A549 (cell line): ENCODE results near the gene TRIM72.

Source experiments
- BHLHE40 ChIP-seq: IDR thresholded peaks from 2 replicates; pipeline ENCODE4 v1.6.1; 2012; ENCODE audit warnings: low read depth, low read length, inconsistent platforms
- EP300 ChIP-seq, 2 experiments: fragments of >200 bp; sonication (Bioruptor Twin); formaldehyde crosslinking; IDR thresholded peaks; 2 replicates in 1 of 2; 3 replicates in 1 of 2; pipeline ENCODE4 v1.6.1; 2016 to 2017
- HOXA7 ChIP-seq: fragments of 250-450 bp; sonication (Bioruptor Pico); IDR thresholded peaks from 2 replicates; pipeline ENCODE4 v1.5.0; 2020; ENCODE audit warnings: mild to moderate bottlenecking, moderate library complexity
- JUN ChIP-seq, 2 experiments: fragments of >200 bp; sonication (Bioruptor Twin); formaldehyde crosslinking; IDR thresholded peaks; 2 replicates in 1 of 2; 3 replicates in 1 of 2; pipeline ENCODE4 v1.6.1; 2016 to 2017
- POLR2A ChIP-seq: IDR thresholded peaks from 2 replicates; pipeline ENCODE4 v1.6.1; 2012; ENCODE audit warnings: mild to moderate bottlenecking, low read length
- RCOR1 ChIP-seq: fragments of 150-350 bp; IDR thresholded peaks from 2 replicates; pipeline ENCODE4 v1.6.1; 2014; ENCODE audit warnings: antibody characterized with exemption, low read length, low read depth
- REST ChIP-seq: fragments of 200-600 bp; sonication (generic); IDR thresholded peaks from 2 replicates; pipeline ENCODE4 v1.6.1; 2016; ENCODE audit warnings: antibody characterized with exemption, mild to moderate bottlenecking, moderate library complexity
- RFX5 ChIP-seq: fragments of 450-650 bp; IDR thresholded peaks from 2 replicates; pipeline ENCODE4 v1.7.1; 2014; ENCODE audit warnings: antibody characterized with exemption, mild to moderate bottlenecking, moderate library complexity
- USF2 ChIP-seq: fragments of 450-650 bp; IDR thresholded peaks from 2 replicates; pipeline ENCODE4 v1.6.1; 2014; ENCODE audit warnings: antibody characterized with exemption
- TF ChIP-seq, protein P1 (sequence below): fragments of >200 bp; sonication (Bioruptor Twin); formaldehyde crosslinking; IDR thresholded peaks from 3 replicates; pipeline ENCODE4 v1.5.1; 2016

DNA sequence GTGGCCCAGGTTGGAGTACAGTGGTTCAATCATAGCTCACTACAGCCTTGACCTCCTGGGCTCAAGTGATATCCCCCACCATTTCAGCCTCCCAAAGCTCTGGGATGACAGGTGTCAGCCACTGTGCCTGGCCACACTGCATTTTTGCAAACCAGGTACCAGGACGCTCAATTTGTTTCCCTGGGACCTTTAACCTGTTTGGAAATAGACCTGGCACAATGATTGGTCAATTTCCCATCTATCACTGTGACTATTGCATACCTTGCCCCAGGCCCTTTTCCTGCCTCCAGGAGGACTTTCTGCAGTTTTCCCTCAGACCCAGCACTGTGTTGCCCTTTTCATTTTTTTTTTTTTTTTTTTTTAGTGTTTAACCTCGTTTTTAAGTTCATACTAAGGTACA, 45.1 kb upstream of the TRIM72 start:
- no peak for TF ChIP-seq POLR2A
- TF ChIP-seq, protein P1, sequence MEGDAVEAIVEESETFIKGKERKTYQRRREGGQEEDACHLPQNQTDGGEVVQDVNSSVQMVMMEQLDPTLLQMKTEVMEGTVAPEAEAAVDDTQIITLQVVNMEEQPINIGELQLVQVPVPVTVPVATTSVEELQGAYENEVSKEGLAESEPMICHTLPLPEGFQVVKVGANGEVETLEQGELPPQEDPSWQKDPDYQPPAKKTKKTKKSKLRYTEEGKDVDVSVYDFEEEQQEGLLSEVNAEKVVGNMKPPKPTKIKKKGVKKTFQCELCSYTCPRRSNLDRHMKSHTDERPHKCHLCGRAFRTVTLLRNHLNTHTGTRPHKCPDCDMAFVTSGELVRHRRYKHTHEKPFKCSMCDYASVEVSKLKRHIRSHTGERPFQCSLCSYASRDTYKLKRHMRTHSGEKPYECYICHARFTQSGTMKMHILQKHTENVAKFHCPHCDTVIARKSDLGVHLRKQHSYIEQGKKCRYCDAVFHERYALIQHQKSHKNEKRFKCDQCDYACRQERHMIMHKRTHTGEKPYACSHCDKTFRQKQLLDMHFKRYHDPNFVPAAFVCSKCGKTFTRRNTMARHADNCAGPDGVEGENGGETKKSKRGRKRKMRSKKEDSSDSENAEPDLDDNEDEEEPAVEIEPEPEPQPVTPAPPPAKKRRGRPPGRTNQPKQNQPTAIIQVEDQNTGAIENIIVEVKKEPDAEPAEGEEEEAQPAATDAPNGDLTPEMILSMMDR = no peak
- no peak for TF ChIP-seq BHLHE40
- no peak for TF ChIP-seq EP300 (IDR thresholded peaks at IDR 0.05)
- TF ChIP-seq JUN (IDR thresholded peaks at IDR 0.05) = no peak
- no peak for TF ChIP-seq HOXA7 (CRISPR knock-in tag)
- no peak for TF ChIP-seq RCOR1
- no peak for TF ChIP-seq REST
- no peak for TF ChIP-seq RFX5
- no peak for TF ChIP-seq USF2
